ENCODE results near the gene TGIF1. TPM values are rescaled to one million over a fixed set of nuclear protein-coding genes. Genes with fewer than 3 reads are reported as not detected.

Gene TGIF1
- total RNA-seq, 2 experiments from 2014 or later = 54.6 to 55.4 TPM

DNA sequence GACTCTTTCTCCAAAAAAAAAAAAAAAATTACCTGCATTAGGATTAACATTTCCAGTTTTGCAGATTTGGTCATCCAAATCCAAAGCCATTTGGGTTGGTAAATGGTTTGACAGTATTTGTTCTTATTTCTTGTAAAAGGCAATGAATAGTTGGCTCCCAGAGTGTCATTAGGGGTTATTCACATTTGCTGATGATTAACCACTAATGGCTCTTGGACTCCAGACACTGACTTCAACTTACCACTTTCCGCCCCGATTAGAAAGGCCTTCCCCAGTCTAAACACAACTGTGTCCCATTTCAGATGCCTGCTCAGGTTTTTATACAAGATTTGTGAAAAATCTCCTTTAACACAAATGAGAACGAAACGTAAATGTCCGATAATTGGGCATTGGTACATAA lies 9.6 kb upstream of the TGIF1 start:
- Histone ChIP-seq H3K9me3 (ENCODE audit: control insufficient read depth in 1 of 2, insufficient read depth in 1 of 2, low read length in 2 of 2) (no peaks in the 10 kb centered on the region), H3K4me1 (ENCODE audit: insufficient read depth, low read length) (no peaks in the 10 kb centered on the region)
- CTCF ChIA-PET = interaction anchor here (0.7 to 2.3 kb wide), 5 partner anchors 14 to 226 kb away, joined by 4 to 12 read pairs (median 8); no protein-coding TSS in a partner anchor

DNA sequence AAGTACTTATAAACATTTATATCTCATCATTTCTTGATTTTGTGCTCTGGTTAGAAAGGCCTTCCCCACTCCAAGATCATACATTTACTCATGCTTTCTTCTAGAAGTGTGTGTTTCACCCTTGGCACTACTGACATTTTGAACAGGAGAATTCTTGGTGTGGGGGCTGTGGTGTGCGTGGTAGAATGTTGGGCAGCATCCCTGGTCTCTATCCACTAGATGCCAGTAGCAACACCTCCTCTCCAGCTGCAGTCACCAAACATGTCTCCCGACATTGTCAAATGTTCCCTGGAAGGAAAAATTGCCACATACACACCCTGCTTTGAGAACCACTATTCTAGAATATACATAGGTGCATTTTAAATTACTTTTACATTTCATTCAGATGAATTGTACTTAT lies 8.7 kb upstream of the TGIF1 start:
- H3K4me3 Mint-ChIP-seq = no peak overlapping the region
- CTCF ChIA-PET = interaction anchor here (1.4 to 2.3 kb wide), 6 partner anchors 11 to 225 kb away, joined by 3 to 12 read pairs (median 8); no protein-coding TSS in a partner anchor
- DNase-seq (peak in 5 of 14 experiments; percentile 2 to 69 (median 49)), ATAC-seq (ENCODE audit: poor library complexity) (peak; percentile 46)
- H3K27me3 ChIP-seq (ENCODE audit: control insufficient read depth in 1 of 2, insufficient read depth in 2 of 2, low read length in 2 of 2) = no peaks in the 10 kb centered on the region
- TF ChIP-seq, protein P1, sequence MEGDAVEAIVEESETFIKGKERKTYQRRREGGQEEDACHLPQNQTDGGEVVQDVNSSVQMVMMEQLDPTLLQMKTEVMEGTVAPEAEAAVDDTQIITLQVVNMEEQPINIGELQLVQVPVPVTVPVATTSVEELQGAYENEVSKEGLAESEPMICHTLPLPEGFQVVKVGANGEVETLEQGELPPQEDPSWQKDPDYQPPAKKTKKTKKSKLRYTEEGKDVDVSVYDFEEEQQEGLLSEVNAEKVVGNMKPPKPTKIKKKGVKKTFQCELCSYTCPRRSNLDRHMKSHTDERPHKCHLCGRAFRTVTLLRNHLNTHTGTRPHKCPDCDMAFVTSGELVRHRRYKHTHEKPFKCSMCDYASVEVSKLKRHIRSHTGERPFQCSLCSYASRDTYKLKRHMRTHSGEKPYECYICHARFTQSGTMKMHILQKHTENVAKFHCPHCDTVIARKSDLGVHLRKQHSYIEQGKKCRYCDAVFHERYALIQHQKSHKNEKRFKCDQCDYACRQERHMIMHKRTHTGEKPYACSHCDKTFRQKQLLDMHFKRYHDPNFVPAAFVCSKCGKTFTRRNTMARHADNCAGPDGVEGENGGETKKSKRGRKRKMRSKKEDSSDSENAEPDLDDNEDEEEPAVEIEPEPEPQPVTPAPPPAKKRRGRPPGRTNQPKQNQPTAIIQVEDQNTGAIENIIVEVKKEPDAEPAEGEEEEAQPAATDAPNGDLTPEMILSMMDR (IDR thresholded peaks at IDR 0.05) = peak; percentile 51
- no peaks in the 10 kb centered on the region for H3K4me1 ChIP-seq (ENCODE audit: insufficient read depth, low read length)
- no peaks in the 10 kb centered on the region for H3K9me3 Mint-ChIP-seq
- no peak overlapping the region for H3K27ac Mint-ChIP-seq
- intact Hi-C loops (cut with DNase I, micrococcal nuclease) = loop anchor here (1.0 to 10.0 kb wide), 4 partner anchors 13 to 476 kb away; no protein-coding TSS in a partner anchor
- no peak overlapping the region for H3K27ac ChIP-seq (ENCODE audit: low read depth in 1 of 2, low read length in 2 of 2)
- H3K9me3 ChIP-seq (ENCODE audit: control insufficient read depth in 1 of 2, insufficient read depth in 1 of 2, low read length in 2 of 2) = no peaks in the 10 kb centered on the region
- no peaks in the 10 kb centered on the region for H3K36me3 ChIP-seq (ENCODE audit: insufficient read depth, low read length)
- H3K4me1 Mint-ChIP-seq (ENCODE audit: low read depth) = peaks cover 4% of the 10 kb centered on the region
- POLR2A ChIA-PET = interaction anchor here (0.8 to 2.0 kb wide), 5 partner anchors 10 to 153 kb away, joined by 3 to 15 read pairs (median 9); no protein-coding TSS in a partner anchor
- H3K4me3 ChIP-seq (ENCODE audit: low read length) = no peak overlapping the region
- no peaks in the 10 kb centered on the region for H3K27me3 Mint-ChIP-seq
- H3K36me3 Mint-ChIP-seq (ENCODE audit: low read depth) = no peaks in the 10 kb centered on the region

More for the DNA sequence above, 9.6 kb upstream of the TGIF1 start:
- no peak for DNase-seq
- intact Hi-C loops (cut with DNase I, micrococcal nuclease) = loop anchor here (2.0 to 10.0 kb wide), 3 partner anchors 14 to 476 kb away; no protein-coding TSS in a partner anchor
- TF ChIP-seq, protein P1 (IDR thresholded peaks at IDR 0.05) = no peak
- Mint-ChIP-seq H3K4me3 (no peak overlapping the region), H3K9me3 (no peaks in the 10 kb centered on the region), H3K4me1 (ENCODE audit: low read depth) (peaks cover 4% of the 10 kb centered on the region), H3K27ac (no peak overlapping the region), H3K27me3 (no peaks in the 10 kb centered on the region), H3K36me3 (ENCODE audit: low read depth) (no peaks in the 10 kb centered on the region)
- H3K27me3 ChIP-seq (ENCODE audit: control insufficient read depth in 1 of 2, insufficient read depth in 2 of 2, low read length in 2 of 2) = no peaks in the 10 kb centered on the region
- POLR2A ChIA-PET = interaction anchor here (1.5 to 2.0 kb wide), 2 partner anchors 18 to 154 kb away, joined by 4 to 15 read pairs; no protein-coding TSS in a partner anchor
- no peak overlapping the region for H3K27ac ChIP-seq (ENCODE audit: low read depth in 1 of 2, low read length in 2 of 2)
- no peak overlapping the region for H3K4me3 ChIP-seq (ENCODE audit: low read length)
- no peaks in the 10 kb centered on the region for H3K36me3 ChIP-seq (ENCODE audit: insufficient read depth, low read length)
- ATAC-seq (ENCODE audit: poor library complexity) = no peak

DNA sequence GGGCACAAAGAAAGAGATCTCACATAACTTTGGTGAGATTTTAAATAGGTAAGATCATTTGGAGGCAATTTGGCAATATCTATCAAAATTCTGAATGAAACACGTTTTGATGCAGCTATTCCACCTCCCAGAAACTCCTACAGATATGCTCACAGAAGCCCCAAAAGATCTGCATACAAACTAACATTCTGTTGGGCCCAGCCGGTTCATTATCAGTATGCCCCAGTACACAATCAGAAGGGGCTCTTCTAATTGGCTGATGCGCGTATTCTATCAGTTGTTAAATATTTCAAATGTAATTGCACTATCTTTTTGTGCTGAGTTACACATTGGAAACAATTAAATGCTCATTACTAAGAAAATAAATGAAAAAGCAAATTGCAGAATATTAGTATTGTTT lies 7.1 kb upstream of the TGIF1 start:
- peaks cover 17% of the 10 kb centered on the region for H3K4me1 Mint-ChIP-seq (ENCODE audit: low read depth)
- ChIA-PET CTCF (interaction anchor here (0.7 to 2.3 kb wide), 2 partner anchors 62 to 151 kb away, joined by 3 to 11 read pairs; no protein-coding TSS in a partner anchor), POLR2A (interaction anchor here (0.6 to 2.0 kb wide), 2 partner anchors 8 to 163 kb away, joined by 3 to 9 read pairs; no protein-coding TSS in a partner anchor)
- H3K27me3 Mint-ChIP-seq = no peaks in the 10 kb centered on the region
- no peak overlapping the region for H3K27ac Mint-ChIP-seq
- no peak overlapping the region for H3K4me3 Mint-ChIP-seq
- peaks cover 7% of the 10 kb centered on the region for H3K4me1 ChIP-seq (ENCODE audit: insufficient read depth, low read length)
- no peak overlapping the region for H3K4me3 ChIP-seq (ENCODE audit: low read length)
- no peaks in the 10 kb centered on the region for H3K9me3 Mint-ChIP-seq
- no peaks in the 10 kb centered on the region for H3K27me3 ChIP-seq (ENCODE audit: control insufficient read depth in 1 of 2, insufficient read depth in 2 of 2, low read length in 2 of 2)
- TF ChIP-seq, protein P1 (IDR thresholded peaks at IDR 0.05) = no peak
- H3K36me3 Mint-ChIP-seq (ENCODE audit: low read depth) = peaks cover 2% of the 10 kb centered on the region
- no peak for ATAC-seq (ENCODE audit: poor library complexity)
- no peaks in the 10 kb centered on the region for H3K36me3 ChIP-seq (ENCODE audit: insufficient read depth, low read length)
- intact Hi-C loops (cut with DNase I, micrococcal nuclease) = loop anchor here (5.0 to 10.0 kb wide), 2 partner anchors 219 to 478 kb away; no protein-coding TSS in a partner anchor
- no peaks in the 10 kb centered on the region for H3K9me3 ChIP-seq (ENCODE audit: control insufficient read depth in 1 of 2, insufficient read depth in 1 of 2, low read length in 2 of 2)
- H3K27ac ChIP-seq (ENCODE audit: low read depth in 1 of 2, low read length in 2 of 2) = no peak overlapping the region
- DNase-seq = no peak
